HK-2 (cell line): ENCODE results near the gene ABLIM1.

Source experiments
- DNase-seq: peaks from one replicate; pipeline ENCODE4 v3.0.0-alpha.2; 2018; ENCODE audit not compliant: unreplicated experiment

Gene ABLIM1

DNA sequence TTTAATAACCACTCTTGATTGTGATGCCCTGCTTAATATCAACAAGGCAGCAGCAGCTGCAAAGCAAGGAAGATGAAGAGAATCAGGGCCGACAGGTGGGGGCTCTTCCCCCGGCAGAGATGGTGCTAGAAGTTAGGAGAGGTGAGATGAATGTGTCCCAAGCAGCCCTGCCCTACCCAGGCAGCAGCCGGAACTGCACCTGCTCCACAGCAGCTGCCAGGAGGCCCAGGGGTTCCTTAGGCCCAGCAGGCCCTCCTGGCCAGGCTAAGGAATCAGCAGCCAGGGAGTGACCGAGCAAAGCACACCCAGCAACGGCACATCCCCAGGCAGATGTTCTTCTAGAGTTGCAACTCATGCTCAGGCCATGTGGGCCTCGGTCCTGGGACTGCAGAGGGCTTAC lies 271.6 kb downstream of the ABLIM1 start:
- no peak for DNase-seq

DNA sequence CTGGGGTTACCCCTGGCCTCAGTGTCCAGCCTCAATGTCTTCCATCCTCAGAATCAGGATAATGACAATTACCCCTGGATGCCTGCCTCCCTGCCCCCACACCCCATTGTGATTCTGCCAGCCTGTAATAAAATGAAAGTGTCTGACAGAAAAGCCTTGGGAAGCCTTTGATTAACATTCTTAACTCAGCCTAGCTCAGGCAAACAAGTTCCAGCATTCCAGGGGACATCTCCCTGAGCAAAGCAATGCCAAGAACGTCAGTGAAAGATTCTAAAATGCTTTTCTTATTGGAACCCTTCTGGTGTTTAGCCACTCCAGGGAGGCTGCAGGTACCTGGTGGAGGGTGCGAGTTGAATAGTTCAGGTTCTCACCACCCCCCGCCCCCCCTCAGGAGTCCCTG lies 272.5 kb downstream of the ABLIM1 start:
- no peak for DNase-seq

DNA sequence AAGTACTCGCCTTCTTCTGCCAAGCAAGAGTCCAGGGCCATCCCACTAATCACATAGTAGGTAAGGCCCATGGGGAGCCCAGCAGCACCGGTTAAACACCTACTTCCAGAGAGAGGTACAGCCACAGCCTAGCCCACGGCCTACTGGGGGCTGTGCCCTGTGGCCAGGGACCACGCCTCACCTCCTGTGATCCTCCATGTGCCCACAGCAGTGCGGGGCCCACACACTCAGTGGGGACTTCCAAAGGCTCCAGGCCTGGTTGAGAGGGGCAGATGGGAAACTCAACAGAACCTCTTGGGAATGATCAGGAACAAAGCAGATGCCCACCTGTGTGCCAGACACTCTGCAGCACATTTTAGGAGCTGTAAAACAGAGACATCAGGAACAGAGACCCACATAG lies 273.5 kb downstream of the ABLIM1 start:
- DNase-seq = no peak

DNA sequence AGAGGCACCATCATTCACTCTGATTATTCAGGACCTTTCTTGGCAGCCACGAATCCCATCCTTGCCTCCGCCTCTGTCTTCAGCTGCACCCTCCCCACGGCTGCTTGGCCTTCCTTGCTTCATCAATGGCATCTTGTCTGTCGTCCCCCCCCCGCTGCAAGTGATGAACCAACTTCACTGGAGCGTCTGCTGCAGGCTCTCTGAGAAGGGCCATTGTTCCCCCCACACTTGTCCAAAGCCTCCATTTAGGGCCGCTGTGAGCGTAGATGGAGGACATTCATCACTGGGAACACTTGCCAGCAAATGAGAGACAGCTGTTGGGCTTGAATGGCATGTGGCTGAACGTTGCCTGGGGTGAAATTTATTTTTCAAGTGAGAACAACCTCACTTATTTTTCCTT lies 273.9 kb downstream of the ABLIM1 start:
- no peak for DNase-seq
